Vein endothelial cell (primary cell): ENCODE data around the gene SPRYD3. TPM values are rescaled to one million over a fixed set of nuclear protein-coding genes. Genes with fewer than 3 reads are reported as not detected.

Source experiments
- small RNA-seq: library from RNA; depleted of rRNA; stranded (forward); fragments of <200 nt; gene quantifications from one replicate; pipeline ENCODE3, GENCODE V24; 2012
- total RNA-seq: library from RNA; depleted of rRNA; stranded (reverse); fragments of >200 nt; gene quantifications from 2 replicates; pipeline ENCODE4 v1.2.3, GENCODE V29; 2012

Gene SPRYD3, protein sequence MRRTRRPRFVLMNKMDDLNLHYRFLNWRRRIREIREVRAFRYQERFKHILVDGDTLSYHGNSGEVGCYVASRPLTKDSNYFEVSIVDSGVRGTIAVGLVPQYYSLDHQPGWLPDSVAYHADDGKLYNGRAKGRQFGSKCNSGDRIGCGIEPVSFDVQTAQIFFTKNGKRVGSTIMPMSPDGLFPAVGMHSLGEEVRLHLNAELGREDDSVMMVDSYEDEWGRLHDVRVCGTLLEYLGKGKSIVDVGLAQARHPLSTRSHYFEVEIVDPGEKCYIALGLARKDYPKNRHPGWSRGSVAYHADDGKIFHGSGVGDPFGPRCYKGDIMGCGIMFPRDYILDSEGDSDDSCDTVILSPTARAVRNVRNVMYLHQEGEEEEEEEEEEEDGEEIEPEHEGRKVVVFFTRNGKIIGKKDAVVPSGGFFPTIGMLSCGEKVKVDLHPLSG
- 23.0 and 28.7 TPM in 2 replicates for total RNA-seq

DNA sequence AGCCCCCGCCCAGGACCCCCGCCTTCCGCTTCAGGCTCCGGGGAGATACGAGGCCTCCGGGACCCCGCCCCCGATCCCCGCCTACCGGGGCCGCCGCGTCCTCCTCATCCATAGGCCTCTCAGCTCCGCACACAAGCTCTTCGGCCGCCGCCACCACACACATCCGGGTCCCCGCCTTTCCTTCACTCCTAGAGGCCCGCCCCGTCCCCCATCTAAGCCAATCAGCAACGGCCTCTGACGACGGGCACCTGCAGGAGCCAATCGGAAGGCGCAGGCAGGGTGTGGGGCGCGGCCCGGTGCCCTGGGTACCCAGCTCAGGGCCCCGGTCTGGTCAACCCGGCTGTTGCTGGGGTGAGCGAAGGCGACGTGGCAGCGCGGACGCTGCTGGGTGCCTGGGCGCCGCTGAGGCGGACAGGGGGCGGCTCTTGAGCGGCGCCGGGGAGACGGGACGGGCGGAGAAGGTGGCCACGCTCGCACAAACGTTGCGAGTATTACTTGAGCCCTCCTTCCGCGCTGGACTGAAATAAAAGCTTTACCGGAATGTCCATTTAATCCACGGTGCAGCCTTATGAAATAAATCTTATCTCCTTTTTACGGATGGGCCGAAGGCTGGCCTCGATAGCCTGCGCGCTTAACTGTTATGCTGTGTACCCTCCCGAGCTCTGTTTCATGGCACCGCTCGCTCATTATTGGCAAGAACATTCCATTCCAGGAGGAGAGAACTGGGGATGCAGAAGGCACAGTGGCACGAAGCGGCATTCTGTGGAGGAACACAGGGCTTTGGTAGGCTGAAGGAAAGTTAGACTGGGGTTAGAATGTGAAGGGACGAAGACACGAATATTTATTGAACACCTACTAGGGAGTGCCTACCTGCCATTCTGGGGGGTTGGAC, at the start of gene SPRYD3:
Gene SPRYD3, minus strand, starts transcription at position 165 of the 892 bp plus-strand sequence. Its CDS starts 57 bp downstream, at position 108.

DNA sequence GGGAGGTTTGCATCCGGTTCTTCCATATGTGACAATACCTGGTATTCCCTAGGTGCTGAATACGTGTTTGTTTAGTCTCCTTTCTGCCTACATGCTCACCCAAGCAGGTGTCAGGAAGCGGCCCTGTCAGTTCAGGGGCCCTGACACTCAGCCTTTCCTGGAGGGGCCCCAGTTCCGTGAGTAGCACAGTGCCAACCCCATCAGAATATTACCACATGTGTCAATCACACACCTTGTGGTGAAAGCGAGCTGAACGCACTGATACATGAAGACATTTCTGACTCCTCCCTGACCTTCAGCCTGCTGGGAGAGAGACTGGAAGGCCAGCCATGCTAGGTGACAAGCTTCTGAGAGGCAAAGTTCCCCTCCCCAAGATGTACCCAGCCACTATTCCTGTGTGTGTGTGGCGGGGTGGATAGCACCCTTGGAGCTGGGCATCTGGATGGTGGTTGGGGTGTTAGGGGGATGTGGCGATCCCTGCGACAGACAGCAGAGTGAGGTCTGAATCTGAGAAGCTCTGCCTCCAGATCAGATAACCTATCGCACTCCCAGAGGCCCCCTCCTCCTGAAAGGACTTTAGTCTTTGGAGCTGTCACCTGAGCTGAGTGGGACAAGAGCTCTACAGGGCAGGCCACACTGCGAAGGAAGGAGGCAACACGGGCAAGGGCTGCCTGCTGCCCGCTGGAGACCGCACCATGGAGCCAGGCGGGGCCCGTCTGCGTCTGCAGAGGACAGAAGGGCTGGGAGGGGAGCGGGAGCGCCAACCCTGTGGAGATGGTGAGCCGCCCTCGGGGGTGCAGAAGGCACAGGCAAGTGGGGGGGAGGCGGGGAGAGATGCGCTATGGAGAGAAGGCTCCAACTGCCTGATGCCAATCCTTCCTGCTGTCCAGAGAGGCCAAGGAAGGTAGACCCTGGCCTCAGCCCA, 24.0 kb upstream of the SPRYD3 start, which contains the start of gene SOAT2:
Gene SOAT2, plus strand, starts transcription at position 604 of the 925 bp plus-strand sequence. Its CDS starts 92 bp downstream, at position 696.

DNA sequence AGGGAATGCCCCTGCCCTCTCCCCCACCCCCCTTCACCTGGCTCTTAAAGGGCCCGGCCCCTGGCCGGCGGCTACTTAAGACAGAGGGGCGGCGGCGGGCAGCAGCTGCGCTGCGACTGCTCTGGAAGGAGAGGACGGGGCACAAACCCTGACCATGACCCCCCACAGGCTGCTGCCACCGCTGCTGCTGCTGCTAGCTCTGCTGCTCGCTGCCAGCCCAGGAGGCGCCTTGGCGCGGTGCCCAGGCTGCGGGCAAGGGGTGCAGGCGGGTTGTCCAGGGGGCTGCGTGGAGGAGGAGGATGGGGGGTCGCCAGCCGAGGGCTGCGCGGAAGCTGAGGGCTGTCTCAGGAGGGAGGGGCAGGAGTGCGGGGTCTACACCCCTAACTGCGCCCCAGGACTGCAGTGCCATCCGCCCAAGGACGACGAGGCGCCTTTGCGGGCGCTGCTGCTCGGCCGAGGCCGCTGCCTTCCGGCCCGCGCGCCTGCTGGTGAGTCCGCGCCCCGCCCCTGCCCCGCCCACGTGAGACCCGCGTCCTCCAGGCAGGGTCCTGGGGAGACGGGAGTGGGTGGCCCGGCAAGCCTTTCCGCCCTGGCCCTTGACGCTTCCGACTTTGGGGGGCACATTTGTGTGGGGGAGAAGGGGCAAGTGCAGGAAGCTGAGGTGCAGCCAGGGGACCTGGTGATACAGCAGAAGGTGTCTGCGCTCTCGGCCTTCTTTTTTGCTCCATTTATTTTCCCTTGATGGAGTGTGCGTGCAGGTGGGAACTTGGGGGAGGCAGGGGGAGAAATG, 18.6 kb upstream of the SPRYD3 start, which contains the start of gene IGFBP6:
Gene IGFBP6, plus strand, starts transcription at position 104 of the 790 bp plus-strand sequence. Its CDS starts 51 bp downstream, at position 155.

DNA sequence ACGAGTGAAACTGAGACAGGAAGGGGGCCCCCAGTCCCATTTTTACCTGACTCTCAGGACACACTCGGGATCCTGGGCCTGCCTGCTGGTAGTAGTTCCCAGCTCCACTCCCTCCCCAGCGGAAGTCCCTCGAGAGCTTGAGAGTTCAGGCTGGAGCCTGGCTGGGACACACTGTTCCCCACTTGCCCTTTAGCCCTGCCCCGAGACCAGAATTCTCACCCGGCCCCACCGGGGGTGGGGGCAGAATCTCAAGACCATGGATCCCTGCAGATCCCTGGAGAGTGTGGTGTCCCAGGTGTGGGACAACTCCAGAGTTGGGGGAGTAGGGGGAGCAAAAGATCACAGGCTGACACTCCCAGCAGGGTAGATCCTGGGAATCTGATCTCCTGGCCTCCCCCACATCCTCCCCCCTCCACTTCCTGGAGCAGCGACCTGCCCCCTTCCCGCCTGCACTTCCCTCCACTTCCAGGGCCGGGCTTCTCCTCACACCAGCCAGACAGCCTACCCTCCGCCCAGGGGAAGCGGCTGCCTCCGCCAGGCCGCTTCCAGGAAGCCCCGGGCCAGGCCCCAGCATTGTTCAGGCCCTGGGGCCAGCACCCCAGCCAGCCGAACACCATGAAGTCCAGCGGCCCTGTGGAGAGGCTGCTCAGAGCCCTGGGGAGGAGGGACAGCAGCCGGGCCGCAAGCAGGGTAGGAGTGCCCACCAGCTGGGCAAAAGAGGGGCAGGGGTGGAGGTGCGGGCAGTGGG, 29.4 kb downstream of the SPRYD3 start, which contains the start of gene TNS2:
Gene TNS2, plus strand, starts transcription at position 495 of the 748 bp plus-strand sequence. Its CDS starts 121 bp downstream, at position 616.

Small RNA genes lying within 50 kb of the gene (small RNA-seq; reads per million reads assigned to genes)
- not detected for gene MIR6757

Other genes with a start within 250 kb of the SPRYD3 start
- gene KRT79, start 245.1 kb downstream of the SPRYD3 start, total RNA-seq, result not detected in 2 replicates
- not detected in 2 replicates for gene KRT78, start 230.4 kb downstream of the SPRYD3 start, total RNA-seq
- 12.5 and 21.6 TPM in 2 replicates for gene KRT8, start 174.3 kb downstream of the SPRYD3 start, total RNA-seq
- gene KRT18, start 130.3 kb downstream of the SPRYD3 start, total RNA-seq, result 282 and 365 TPM in 2 replicates
- 1,037 and 1,409 TPM in 2 replicates for gene EIF4B, start 72.9 kb downstream of the SPRYD3 start, total RNA-seq
- 50.4 and 54.2 TPM in 2 replicates for gene TNS2, start 29.3 kb downstream of the SPRYD3 start, total RNA-seq
- 8.2 and 8.5 TPM in 2 replicates for gene IGFBP6, start 18.3 kb upstream of the SPRYD3 start, total RNA-seq
- not detected in 2 replicates for gene SOAT2, start 24.1 kb upstream of the SPRYD3 start, total RNA-seq
- gene ZNF740, start 101.3 kb upstream of the SPRYD3 start, total RNA-seq, result 14.2 and 15.0 TPM in 2 replicates
- 3.7 and 7.5 TPM in 2 replicates for gene CSAD, start 101.5 kb upstream of the SPRYD3 start, total RNA-seq
- under 0.01 TPM in 1 of 2 replicates, not detected in the other for gene ITGB7, start 127.9 kb upstream of the SPRYD3 start, total RNA-seq
- 8.5 and 12.3 TPM in 2 replicates for gene RARG, start 152.8 kb upstream of the SPRYD3 start, total RNA-seq
- gene ESPL1, start 188.9 kb upstream of the SPRYD3 start, total RNA-seq, result 6.2 and 10.9 TPM in 2 replicates
- 308 and 327 TPM in 2 replicates for gene PFDN5, start 216.2 kb upstream of the SPRYD3 start, total RNA-seq
- gene MYG1, start 220.3 kb upstream of the SPRYD3 start, total RNA-seq, result 34.2 and 45.7 TPM in 2 replicates
- gene AAAS, start 242.2 kb upstream of the SPRYD3 start, total RNA-seq, result 51.0 and 53.5 TPM in 2 replicates